HEK293T (cell line): Measurements from ENCODE around the gene SCMH1.
"Not testable (repeated sequence)": the region's sequence is repeated elsewhere in the genome, so short reads cannot be mapped to it uniquely, and the experiment has no call there.

Experiments
- CTCF ChIA-PET: fragments of 350-600 bp; formaldehyde crosslinking; extraction: SDS; loops from one replicate; lab custom pipeline; 2021; ENCODE audit warnings: antibody characterized with exemption, inconsistent platforms; lab: Yijun Ruan, JAX
- POLR2A ChIA-PET: fragments of 350-600 bp; formaldehyde crosslinking; extraction: SDS; loops from one replicate; lab custom pipeline; 2020; ENCODE audit warnings: antibody characterized with exemption, inconsistent platforms; lab: Yijun Ruan, JAX
- DNase-seq: peaks from one replicate; pipeline ENCODE4 v3.0.0; 2012; ENCODE audit warnings: mixed read lengths; ENCODE audit errors: extremely low spot score
- ARNT ChIP-seq: fragments of 450-650 bp; IDR thresholded peaks from 2 replicates; pipeline ENCODE4 v1.6.1; 2017; ENCODE audit warnings: mild to moderate bottlenecking
- BHLHE40 ChIP-seq: fragments of 450-650 bp; IDR thresholded peaks from 2 replicates; pipeline ENCODE4 v1.6.1; 2016; ENCODE audit warnings: mild to moderate bottlenecking, moderate library complexity, borderline replicate concordance
- CTBP1 ChIP-seq: fragments of 450-650 bp; IDR thresholded peaks from 2 replicates; pipeline ENCODE4 v1.6.1; 2016; ENCODE audit warnings: borderline replicate concordance
- ELF4 ChIP-seq: fragments of 450-650 bp; IDR thresholded peaks from 2 replicates; pipeline ENCODE4 v1.6.1; 2017; ENCODE audit warnings: antibody characterized with exemption
- FOXA1 ChIP-seq: fragments of 450-650 bp; IDR thresholded peaks from 2 replicates; pipeline ENCODE4 v1.6.1; 2016; ENCODE audit warnings: mild to moderate bottlenecking
- FOXK2 ChIP-seq: fragments of 450-650 bp; IDR thresholded peaks from 2 replicates; pipeline ENCODE4 v1.6.1; 2016; ENCODE audit warnings: mild to moderate bottlenecking
- FOXM1 ChIP-seq: fragments of 450-650 bp; IDR thresholded peaks from 2 replicates; pipeline ENCODE4 v1.6.1; 2017; ENCODE audit warnings: mild to moderate bottlenecking, borderline replicate concordance
- HDGF ChIP-seq: fragments of 450-650 bp; IDR thresholded peaks from 2 replicates; pipeline ENCODE4 v1.6.1; 2017; ENCODE audit warnings: antibody characterized with exemption, borderline replicate concordance
- L3MBTL2 ChIP-seq: fragments of 450-650 bp; conservative IDR thresholded peaks from 2 replicates; pipeline ENCODE4 v1.6.1; 2016; ENCODE audit warnings: mild to moderate bottlenecking
- LEF1 ChIP-seq: fragments of 450-650 bp; IDR thresholded peaks from 2 replicates; pipeline ENCODE4 v1.6.1; 2017; ENCODE audit warnings: mild to moderate bottlenecking, borderline replicate concordance
- NFRKB ChIP-seq: fragments of 450-650 bp; IDR thresholded peaks from 2 replicates; pipeline ENCODE4 v1.6.1; 2016; ENCODE audit warnings: mild to moderate bottlenecking, moderate library complexity
- SP1 ChIP-seq: fragments of 450-650 bp; IDR thresholded peaks from 2 replicates; pipeline ENCODE4 v1.6.1; 2017
- SUZ12 ChIP-seq: fragments of 450-650 bp; IDR thresholded peaks from 2 replicates; pipeline ENCODE4 v1.6.1; 2016; ENCODE audit warnings: mild to moderate bottlenecking
- TARDBP ChIP-seq: fragments of 450-650 bp; IDR thresholded peaks from 2 replicates; pipeline ENCODE4 v1.6.1; 2016
- ZNF384 ChIP-seq: fragments of 450-650 bp; IDR thresholded peaks from 2 replicates; pipeline ENCODE4 v1.6.1; 2016
- TF ChIP-seq, protein P1 (sequence below): fragments of 450-650 bp; IDR thresholded peaks from 2 replicates; pipeline ENCODE4 v1.6.1; 2016

Gene SCMH1

GRCh38 chr1:41192456-41193178, 49.5 kb downstream of the SCMH1 start:
- TF ChIP-seq SP1 (no peak), FOXM1 (no peak), NFRKB (no peak), LEF1 (no peak), FOXA1 (no peak), BHLHE40 (no peak), L3MBTL2 (no peak), TARDBP (no peak), FOXK2 (no peak)
- CTCF ChIA-PET: no interaction called here

DNA sequence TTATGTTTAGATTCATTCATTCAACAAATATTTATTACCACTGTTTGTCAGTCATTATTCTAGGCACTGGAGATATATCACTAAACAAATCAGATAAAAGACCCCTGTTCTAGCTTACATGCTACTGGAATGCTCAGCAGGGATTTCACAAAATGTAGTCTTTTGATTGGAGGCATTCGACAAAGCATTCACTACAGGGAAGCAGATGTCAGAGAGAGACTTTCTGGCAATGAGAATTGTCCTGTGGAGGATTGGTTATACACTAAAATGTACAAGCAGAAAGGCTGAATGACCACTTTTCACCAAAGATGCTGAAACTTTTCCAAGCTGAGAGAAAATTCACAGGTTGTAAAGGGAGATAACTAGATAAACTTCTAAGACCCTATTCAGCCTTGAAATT, 57.7 kb downstream of the SCMH1 start:
- DNase-seq: no peak
- TF ChIP-seq TARDBP (no peak), SUZ12 (no peak), FOXM1 (no peak), CTBP1 (no peak), SP1 (no peak), NFRKB (no peak), HDGF (no peak)
- ChIA-PET POLR2A (no interaction called here), CTCF (no interaction called here)

More at GRCh38 chr1:41192456-41193178, 49.5 kb downstream of the SCMH1 start:
- no peak for DNase-seq
- POLR2A ChIA-PET: no interaction called here

- POLR2A ChIA-PET, DNase-seq, CTCF ChIA-PET: not testable (repeated sequence)
Measured at GRCh38 chr1:41178230-41178629, 63.9 kb downstream of the SCMH1 start.

- TF ChIP-seq ARNT: no peak
- POLR2A ChIA-PET: no interaction called here
- DNase-seq: no peak
- CTCF ChIA-PET: no interaction called here
Measured at GRCh38 chr1:41175546-41175945, 66.6 kb downstream of the SCMH1 start.

DNA sequence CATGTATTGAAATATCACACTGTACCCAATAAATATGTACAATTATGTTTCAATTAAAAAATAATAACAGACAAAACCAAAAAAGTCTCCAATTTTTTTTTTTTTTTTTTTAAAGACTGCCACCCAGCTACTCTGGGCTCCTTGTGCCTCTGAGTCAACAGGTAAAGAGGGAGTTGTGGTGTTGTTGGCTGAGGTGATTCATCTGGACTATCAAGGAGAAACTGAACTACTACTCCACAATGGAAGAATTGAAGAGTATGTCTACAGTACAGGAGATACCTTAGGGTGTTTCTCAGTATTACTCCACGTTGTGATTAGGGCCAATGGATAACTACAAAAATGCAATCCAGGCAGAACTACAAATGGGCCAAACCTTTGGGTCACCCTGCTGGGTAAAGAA, 67.9 kb downstream of the SCMH1 start:
- CTCF ChIA-PET: no interaction called here
- no peak for DNase-seq
- POLR2A ChIA-PET: no interaction called here
- TF ChIP-seq NFRKB (no peak), TARDBP (no peak), HDGF (no peak), ZNF384 (no peak), CTBP1 (no peak), L3MBTL2 (no peak), FOXA1 (no peak), ARNT (no peak), LEF1 (no peak), SUZ12 (no peak), FOXK2 (no peak)

DNA sequence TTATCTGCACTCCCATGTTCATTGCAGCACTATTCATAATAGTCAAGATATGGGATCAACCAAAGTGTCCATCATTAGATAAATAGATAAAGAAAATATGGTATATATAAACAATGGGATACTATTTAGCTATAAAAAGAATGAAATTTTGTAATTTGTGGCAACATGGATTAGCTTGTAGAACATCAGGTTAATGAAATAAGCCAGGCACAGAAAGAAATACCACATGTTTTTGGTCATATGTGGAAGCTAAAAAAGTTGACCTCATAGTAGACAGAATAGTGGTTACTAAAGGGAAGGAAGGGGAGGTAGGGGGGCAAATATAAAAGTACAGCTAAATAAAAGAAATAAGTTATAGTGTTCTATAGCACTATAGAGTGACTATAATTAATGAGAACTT, 68.5 kb downstream of the SCMH1 start:
- TF ChIP-seq ARNT (no peak), FOXA1 (no peak), SP1 (no peak), ELF4 (no peak), LEF1 (no peak), FOXK2 (no peak), NFRKB (no peak), BHLHE40 (no peak), SUZ12 (no peak)
- ChIA-PET POLR2A (no interaction called here), CTCF (no interaction called here)
- no peak for DNase-seq

- CTCF ChIA-PET: no interaction called here
- POLR2A ChIA-PET: no interaction called here
- DNase-seq: no peak
- TF ChIP-seq LEF1 (no peak), ARNT (no peak), CTBP1 (no peak), FOXK2 (no peak)
Measured at GRCh38 chr1:41171266-41171874, 70.7 kb downstream of the SCMH1 start.

DNA sequence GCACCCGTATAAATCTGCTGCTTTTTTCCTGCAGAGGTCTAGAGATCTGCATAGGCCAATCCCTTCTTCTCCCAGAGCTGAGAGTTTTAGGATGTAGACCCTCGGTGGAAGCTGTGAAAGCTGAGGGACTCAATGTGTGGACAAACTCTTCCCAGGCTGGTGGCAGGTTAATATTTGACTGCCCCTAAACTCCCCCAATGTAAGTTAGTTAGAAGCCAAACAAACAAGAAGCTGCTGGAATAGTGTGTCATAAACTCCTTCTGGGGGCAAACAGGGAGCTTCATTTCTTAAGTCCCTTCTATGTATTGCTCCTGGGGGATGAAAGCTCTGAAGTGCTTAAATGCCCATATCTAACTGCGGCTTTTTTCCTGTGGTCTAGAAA, 72.3 kb downstream of the SCMH1 start:
- POLR2A ChIA-PET: no interaction called here
- CTCF ChIA-PET: no interaction called here
- TF ChIP-seq ZNF384 (no peak), TARDBP (no peak), LEF1 (no peak), NFRKB (no peak), SUZ12 (no peak), ARNT (no peak), HDGF (no peak)
- TF ChIP-seq, protein P1, sequence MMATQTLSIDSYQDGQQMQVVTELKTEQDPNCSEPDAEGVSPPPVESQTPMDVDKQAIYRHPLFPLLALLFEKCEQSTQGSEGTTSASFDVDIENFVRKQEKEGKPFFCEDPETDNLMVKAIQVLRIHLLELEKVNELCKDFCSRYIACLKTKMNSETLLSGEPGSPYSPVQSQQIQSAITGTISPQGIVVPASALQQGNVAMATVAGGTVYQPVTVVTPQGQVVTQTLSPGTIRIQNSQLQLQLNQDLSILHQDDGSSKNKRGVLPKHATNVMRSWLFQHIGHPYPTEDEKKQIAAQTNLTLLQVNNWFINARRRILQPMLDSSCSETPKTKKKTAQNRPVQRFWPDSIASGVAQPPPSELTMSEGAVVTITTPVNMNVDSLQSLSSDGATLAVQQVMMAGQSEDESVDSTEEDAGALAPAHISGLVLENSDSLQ: no peak
- DNase-seq: no peak
